Measurements from ENCODE around the gene LZTS2.

DNA sequence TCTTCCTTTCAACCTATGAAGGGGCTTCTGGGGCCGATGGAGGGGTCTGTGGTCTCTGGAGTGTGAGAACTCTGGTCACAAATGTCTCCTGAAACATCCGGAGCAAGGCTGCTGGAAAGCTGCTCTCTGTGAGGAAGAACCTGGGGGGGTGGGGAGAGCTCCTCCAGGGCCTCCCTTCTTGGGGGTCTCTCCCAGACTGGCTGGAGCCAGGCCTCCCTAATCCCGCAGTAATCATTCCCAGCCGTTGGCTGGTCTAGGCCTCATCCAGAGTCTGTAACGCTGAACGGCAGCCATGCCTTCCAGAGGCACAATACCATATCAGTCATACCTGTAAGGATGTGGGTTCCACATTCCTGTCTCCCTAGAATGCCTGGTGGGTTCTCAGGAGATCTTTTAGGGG lies 4.4 kb upstream of the LZTS2 start:
- TF ChIP-seq ZFP3 (CRISPR knock-in tag; IDR thresholded peaks at IDR 0.05): no peak
- no peak for TF ChIP-seq BACH2 (CRISPR knock-in tag; IDR thresholded peaks at IDR 0.05; ENCODE audit: borderline replicate concordance)
- TF ChIP-seq PPARA (CRISPR knock-in tag; IDR thresholded peaks at IDR 0.05; ENCODE audit: borderline replicate concordance): no peak
- no peak for TF ChIP-seq ESRRG (CRISPR knock-in tag; IDR thresholded peaks at IDR 0.05)
- no peak for TF ChIP-seq ZNF70 (CRISPR knock-in tag; IDR thresholded peaks at IDR 0.05)
- TF ChIP-seq, protein P1, sequence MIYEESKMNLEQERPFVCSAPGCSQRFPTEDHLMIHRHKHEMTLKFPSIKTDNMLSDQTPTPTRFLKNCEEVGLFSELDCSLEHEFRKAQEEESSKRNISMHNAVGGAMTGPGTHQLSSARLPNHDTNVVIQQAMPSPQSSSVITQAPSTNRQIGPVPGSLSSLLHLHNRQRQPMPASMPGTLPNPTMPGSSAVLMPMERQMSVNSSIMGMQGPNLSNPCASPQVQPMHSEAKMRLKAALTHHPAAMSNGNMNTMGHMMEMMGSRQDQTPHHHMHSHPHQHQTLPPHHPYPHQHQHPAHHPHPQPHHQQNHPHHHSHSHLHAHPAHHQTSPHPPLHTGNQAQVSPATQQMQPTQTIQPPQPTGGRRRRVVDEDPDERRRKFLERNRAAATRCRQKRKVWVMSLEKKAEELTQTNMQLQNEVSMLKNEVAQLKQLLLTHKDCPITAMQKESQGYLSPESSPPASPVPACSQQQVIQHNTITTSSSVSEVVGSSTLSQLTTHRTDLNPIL (CRISPR knock-in tag; IDR thresholded peaks at IDR 0.05; ENCODE audit: low read depth): no peak
- TF ChIP-seq SNAI2 (CRISPR knock-in tag; IDR thresholded peaks at IDR 0.05): no peak
- TF ChIP-seq ISL1 (CRISPR knock-in tag; IDR thresholded peaks at IDR 0.05): no peak
- TF ChIP-seq, protein P2, sequence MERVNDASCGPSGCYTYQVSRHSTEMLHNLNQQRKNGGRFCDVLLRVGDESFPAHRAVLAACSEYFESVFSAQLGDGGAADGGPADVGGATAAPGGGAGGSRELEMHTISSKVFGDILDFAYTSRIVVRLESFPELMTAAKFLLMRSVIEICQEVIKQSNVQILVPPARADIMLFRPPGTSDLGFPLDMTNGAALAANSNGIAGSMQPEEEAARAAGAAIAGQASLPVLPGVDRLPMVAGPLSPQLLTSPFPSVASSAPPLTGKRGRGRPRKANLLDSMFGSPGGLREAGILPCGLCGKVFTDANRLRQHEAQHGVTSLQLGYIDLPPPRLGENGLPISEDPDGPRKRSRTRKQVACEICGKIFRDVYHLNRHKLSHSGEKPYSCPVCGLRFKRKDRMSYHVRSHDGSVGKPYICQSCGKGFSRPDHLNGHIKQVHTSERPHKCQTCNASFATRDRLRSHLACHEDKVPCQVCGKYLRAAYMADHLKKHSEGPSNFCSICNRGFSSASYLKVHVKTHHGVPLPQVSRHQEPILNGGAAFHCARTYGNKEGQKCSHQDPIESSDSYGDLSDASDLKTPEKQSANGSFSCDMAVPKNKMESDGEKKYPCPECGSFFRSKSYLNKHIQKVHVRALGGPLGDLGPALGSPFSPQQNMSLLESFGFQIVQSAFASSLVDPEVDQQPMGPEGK (CRISPR knock-in tag; IDR thresholded peaks at IDR 0.05; ENCODE audit: borderline replicate concordance): no peak
- TF ChIP-seq RARB (CRISPR knock-in tag; IDR thresholded peaks at IDR 0.05): no peak

Data from SK-N-SH treated with all-trans-retinoic acid at 6 μM for 48 hours (cell line).